HG03097 (cell line): ENCODE measurements around the gene PANX2.
"Not testable (repeated sequence)": the region's sequence is repeated elsewhere in the genome, so short reads cannot be mapped to it uniquely, and the experiment has no call there.

ENCODE experiments used
- ATAC-seq: cut with Tn5 transposase; IDR thresholded peaks from one replicate; pipeline ENCODE4 v1.9.1; 2021; ENCODE audit not compliant: unreplicated experiment, low FRiP score

Gene PANX2

GRCh38 chr22:50170453-50171318 is at the start of gene PANX2:
PANX2 (plus strand) TSS chr22:50170731; CDS start chr22:50170731, 0 bp downstream.
- ATAC-seq = no peak

- no peak for ATAC-seq
Observed at GRCh38 chr22:50121202-50121740, 49.3 kb upstream of the PANX2 start.

- ATAC-seq = no peak
Observed at GRCh38 chr22:50123119-50123518, 47.4 kb upstream of the PANX2 start.

- no peak for ATAC-seq
Observed at GRCh38 chr22:50125029-50125428, 45.5 kb upstream of the PANX2 start.

- no peak for ATAC-seq
Observed at GRCh38 chr22:50129121-50129736, 41.3 kb upstream of the PANX2 start.

GRCh38 chr22:50131894-50132293 is 38.6 kb upstream of the PANX2 start:
- no peak for ATAC-seq

GRCh38 chr22:50134481-50134880 is 36.0 kb upstream of the PANX2 start:
- ATAC-seq = no peak

GRCh38 chr22:50136581-50137015 is 33.9 kb upstream of the PANX2 start:
- ATAC-seq = no peak

- ATAC-seq = not testable (repeated sequence)
Observed at GRCh38 chr22:50137277-50137676, 33.3 kb upstream of the PANX2 start.

DNA sequence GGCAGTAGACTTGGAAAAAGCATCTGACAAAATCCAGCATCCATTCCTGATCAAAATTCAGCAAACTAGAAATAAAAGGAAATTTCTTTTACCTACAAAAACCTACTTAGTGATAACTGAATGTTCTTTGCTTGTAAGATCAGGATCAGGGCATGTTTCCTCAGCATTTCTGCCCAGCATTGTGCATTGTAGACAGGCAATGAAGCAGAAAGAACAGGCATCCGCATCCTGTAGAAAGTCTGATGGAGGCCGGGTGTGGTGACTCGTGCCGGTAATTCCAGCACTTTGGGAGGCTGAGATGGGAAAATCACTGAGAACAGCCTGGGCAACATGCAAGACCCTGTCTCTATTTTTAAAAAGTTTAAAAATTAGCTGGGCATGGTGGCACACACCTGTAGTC is 32.5 kb upstream of the PANX2 start:
- ATAC-seq = no peak

- ATAC-seq = no peak
Observed at GRCh38 chr22:50138988-50139387, 31.5 kb upstream of the PANX2 start.

GRCh38 chr22:50139843-50140415 is 30.6 kb upstream of the PANX2 start:
- no peak for ATAC-seq

DNA sequence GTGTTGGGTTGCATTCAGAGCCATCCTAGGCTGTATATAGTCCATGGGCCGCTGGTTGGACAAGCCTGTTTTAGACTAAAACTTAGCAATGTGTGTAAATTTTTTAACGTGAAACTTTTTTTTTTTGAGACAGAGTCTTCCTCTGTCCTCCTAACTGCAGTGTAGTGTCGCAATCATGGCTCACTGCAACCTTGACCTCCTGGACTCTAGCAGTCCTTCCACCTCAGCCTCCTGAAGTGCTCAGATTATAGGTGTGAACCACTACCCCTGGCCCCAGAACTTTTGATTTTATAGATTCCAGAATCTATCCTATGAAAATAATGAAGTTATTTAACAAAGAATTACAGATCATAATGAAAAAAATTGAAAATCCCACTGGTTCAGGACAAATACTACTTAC is 29.9 kb upstream of the PANX2 start:
- no peak for ATAC-seq

DNA sequence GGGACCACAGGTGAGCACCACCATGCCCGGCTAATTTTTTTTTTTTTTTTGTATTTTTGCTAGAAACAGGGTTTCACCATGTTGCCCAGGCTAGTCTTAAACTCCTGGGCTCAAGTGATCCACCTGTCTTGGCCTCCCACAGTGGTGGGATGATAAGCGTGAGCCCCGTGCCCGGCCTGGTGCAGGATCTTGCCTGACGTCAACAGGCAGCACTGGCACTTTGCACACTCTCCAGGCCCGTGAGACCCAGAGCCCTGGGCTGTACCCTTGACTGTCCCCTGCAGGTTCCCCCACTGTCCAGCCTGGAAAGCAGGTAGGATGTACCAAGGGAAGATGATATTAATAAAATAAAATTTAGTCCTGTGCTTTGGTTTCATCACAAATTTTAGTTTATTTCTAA is 29.1 kb upstream of the PANX2 start:
- no peak for ATAC-seq

GRCh38 chr22:50141891-50142363 is 28.6 kb upstream of the PANX2 start:
- ATAC-seq = no peak

GRCh38 chr22:50143096-50143495 is 27.4 kb upstream of the PANX2 start:
- no peak for ATAC-seq

DNA sequence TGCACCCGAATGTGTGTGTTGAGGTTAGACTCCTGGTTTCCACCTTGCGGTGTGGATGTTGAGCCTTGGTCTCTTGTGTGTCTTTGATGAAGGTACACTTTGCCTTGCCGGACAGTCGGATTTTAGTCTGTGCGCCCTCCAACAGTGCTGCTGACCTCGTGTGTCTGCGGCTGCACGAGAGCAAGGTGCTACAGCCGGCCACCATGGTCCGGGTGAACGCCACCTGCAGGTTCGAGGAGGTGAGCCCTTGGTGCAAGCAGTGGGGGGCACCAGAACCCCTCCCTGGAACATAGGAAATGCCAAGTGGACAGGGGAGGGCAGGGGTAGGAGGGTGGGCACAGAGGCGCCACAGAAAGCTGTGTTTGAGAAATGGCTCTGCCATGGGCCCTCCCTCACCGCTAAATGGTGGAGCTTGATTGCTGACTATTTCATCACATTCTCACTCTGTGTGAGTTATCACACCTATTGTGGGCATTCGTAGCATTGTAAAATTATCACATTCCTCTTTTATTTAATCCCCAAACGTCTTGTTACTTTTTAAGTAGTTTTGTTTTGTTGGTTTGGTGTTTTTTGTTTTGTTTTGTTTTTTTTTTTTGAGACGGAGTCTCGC is 26.4 kb upstream of the PANX2 start:
- ATAC-seq = no peak

DNA sequence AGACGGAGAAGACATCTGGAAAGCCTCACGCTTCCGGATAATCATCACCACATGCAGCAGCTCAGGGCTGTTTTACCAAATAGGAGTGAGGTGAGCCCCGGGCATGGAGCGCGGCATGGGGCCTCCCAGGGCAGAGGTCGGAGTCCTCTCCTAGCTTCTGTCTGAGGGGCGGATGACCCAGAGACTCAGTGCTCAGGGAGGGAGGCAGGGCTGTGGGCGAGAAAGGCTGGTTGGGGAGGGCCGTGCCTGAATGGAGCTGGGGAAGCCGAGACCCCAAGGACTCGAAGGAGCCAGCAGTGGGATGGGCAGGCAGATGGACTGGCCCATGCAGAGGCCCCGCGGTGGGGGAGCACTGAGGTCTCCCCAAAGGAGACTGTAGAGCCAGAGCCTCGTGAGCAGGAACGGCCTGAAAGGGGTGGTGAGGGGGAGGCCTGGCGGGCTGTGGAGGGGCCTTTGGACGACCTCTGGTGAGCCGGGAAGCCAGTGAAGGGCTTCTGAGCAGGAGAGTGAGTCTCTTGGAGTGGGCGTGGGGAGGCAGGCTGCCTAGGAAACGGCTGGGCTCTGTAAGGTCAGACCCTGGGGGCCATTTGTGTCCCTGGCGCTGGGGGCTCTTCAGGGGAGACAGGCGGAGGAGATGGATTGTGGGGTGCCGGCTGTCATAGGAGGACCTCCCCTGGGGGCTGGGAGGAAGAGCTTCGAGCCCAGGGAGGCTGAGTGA is 24.7 kb upstream of the PANX2 start:
- ATAC-seq = no peak

GRCh38 chr22:50146439-50147238 is 23.9 kb upstream of the PANX2 start:
- ATAC-seq = no peak
